ENCODE data around the gene ZNF438.

DNA sequence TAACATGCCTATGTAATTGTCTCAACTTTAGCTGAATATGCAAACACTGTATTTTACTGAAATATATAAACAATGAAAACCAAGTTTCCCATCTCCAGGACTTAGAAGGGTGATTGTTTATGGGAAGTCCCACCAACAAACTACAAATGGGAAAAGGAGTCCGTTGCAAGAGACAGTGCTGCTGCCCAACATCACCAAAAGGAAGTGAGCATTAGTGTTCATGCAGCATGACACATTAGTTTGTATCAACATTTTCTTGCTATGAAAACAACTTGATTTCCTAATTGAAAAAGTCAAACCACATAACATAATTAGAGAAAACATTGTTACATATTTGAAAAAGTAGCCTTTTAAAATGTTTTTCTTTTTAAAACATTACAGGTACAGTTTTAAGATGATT is 138.5 kb downstream of the ZNF438 start:
- TF ChIP-seq, protein P1, sequence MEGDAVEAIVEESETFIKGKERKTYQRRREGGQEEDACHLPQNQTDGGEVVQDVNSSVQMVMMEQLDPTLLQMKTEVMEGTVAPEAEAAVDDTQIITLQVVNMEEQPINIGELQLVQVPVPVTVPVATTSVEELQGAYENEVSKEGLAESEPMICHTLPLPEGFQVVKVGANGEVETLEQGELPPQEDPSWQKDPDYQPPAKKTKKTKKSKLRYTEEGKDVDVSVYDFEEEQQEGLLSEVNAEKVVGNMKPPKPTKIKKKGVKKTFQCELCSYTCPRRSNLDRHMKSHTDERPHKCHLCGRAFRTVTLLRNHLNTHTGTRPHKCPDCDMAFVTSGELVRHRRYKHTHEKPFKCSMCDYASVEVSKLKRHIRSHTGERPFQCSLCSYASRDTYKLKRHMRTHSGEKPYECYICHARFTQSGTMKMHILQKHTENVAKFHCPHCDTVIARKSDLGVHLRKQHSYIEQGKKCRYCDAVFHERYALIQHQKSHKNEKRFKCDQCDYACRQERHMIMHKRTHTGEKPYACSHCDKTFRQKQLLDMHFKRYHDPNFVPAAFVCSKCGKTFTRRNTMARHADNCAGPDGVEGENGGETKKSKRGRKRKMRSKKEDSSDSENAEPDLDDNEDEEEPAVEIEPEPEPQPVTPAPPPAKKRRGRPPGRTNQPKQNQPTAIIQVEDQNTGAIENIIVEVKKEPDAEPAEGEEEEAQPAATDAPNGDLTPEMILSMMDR (IDR thresholded peaks at IDR 0.05), result no peak
- no peak for TF ChIP-seq POLR2A (IDR thresholded peaks at IDR 0.05)
